C4-2B (cell line): ENCODE results near the gene PARD3.

Source experiments
- H3K27ac ChIP-seq: fragments of 450-650 bp; 2 replicates; pipeline ENCODE4 v1.5.1; 2017
- CTCF ChIP-seq: fragments of 450-650 bp; conservative IDR thresholded peaks from 2 replicates; pipeline ENCODE4 v1.5.1; 2017; ENCODE audit warnings: mild to moderate bottlenecking
- ZFX ChIP-seq: fragments of 450-650 bp; IDR thresholded peaks from 2 replicates; pipeline ENCODE4 v1.6.1; 2017

PARD3 gene

GRCh38 chr10:34813626-34814222, 1.4 kb downstream of the PARD3 start:
- TF ChIP-seq ZFX (no peak), CTCF (no peak)
- peak overlapping the region; percentile 85 for H3K27ac ChIP-seq

GRCh38 chr10:34812771-34813170, 2.3 kb downstream of the PARD3 start:
- H3K27ac ChIP-seq, result no peak overlapping the region
- TF ChIP-seq CTCF (no peak), ZFX (no peak)

DNA sequence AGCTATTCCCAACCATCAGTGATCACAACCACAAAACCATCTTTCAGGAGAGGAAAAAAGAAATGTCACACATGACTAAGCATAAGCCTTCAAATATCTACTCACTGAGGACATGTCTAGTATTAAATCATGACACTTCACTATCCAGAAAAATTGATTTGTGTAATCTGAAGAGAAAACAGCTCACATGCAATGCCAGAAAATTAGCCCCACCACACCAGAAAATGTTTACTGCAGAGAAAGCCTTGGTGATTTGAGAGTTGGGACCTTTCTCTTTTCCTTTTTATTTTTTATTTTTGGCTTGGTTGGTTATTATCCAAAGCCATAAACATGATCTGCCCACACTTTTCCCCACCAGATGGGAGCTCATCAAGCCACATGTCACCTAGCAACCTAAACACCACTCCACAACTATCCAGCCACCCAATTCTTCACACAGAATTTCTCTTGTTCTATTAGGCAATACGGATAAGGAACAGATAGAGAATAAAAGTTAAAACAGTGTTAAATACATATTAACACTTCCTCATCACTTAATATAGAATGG, 3.1 kb downstream of the PARD3 start:
- TF ChIP-seq CTCF (no peak), ZFX (no peak)
- H3K27ac ChIP-seq, result no peak overlapping the region

DNA sequence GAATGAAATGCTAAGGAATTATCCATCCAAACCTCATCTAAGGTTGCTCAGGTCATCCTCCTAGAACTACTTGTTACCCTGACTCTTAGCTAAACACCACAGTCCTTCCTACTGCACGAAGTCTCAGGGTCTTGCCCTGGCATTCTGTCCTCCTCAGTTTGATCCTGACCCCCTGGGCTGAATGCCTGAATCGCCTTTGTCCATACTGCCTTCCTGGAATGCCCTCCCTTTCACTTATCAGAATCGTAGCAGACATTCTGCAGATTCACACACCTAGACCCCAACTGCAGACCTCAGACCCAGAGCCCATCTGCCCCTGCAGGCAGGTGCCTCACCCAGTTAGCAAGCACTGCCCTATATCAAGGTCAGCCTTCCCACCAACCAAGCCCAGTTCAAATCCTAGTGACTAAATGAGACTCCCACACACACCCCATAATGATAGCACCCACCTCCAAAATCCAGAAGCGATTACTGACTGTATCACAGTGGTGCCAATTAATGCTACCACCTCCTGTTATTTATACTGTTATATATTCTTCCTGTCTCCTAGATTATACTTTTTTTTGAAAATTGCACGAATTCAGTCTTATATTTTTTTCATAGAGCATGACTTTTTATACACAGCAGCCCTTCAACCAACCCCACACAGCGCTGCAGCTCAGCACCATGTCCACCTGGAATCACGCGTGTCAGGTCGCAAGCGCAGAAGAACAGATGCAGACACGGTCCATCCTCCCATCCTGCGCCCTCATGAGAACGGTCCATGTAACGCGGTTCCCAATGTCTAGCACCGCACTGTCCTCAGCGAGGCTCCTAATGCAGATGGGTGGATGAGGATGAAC, 3.7 kb downstream of the PARD3 start:
- H3K27ac ChIP-seq, result no peak overlapping the region
- TF ChIP-seq CTCF (no peak), ZFX (no peak)

- no peak overlapping the region for H3K27ac ChIP-seq
- no peak for TF ChIP-seq CTCF
- no peak for TF ChIP-seq ZFX
Observed at GRCh38 chr10:34809796-34810195, 5.3 kb downstream of the PARD3 start.

DNA sequence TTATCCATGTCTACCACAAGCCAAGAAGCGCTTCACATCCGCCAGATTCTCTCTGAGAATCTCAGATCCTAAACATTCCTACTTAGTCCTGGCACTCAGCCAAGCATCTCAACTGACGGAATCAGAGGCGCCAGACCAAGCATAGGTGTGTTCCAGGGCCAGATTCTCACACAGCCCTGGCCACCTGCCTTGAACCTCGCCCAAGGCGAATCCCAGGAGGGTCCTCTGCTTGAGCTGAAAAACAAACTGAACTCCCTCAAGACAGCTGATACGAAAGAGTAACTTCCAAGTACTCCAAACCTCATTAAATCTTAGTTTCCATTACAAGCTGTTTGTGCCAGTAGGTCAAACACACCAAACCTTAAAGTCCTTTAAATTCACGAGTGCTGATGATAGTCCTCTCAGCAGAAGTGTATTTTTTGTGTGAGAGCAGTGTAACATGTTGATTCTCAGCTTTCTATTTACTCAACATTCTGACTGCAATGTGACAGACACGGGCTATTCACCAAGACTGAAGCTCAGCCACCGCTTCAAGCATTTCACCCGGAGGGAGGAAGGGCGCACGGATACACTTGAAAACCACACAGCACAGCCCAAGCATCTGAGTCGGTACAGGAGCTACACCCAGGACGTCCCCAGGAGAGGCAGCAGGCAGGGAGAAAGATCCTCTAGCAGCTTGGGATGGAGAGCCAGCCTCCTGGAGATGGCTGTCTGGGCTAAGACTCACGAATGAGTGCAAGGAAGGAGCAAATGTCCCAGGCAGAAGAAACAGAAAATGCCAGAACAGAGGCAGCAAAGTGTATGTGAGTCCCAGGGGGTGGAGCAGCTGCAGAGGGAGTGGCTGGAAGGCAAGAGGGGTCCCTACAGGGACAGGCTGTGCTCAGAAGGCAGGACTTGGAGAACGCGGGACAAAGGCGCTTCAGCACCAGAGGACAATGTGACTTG, 6.0 kb downstream of the PARD3 start:
- no peak overlapping the region for H3K27ac ChIP-seq
- no peak for TF ChIP-seq CTCF
- TF ChIP-seq ZFX, result no peak
